Choroid plexus epithelial cell (primary cell): Measurements from ENCODE around the gene C19orf53.
"Not testable (repeated sequence)": the region's sequence is repeated elsewhere in the genome, so short reads cannot be mapped to it uniquely, and the experiment has no call there.

ENCODE experiments used
- DNase-seq: peaks from one replicate; pipeline ENCODE4 v3.0.0-alpha.2; 2010; ENCODE audit warnings: low read depth
- H3K4me3 ChIP-seq: 2 replicates; pipeline ENCODE4 v1.5.1; 2011; ENCODE audit warnings: low read depth, mild to moderate bottlenecking, control low read depth, low read length, moderate library complexity
- CTCF ChIP-seq: conservative IDR thresholded peaks from 2 replicates; pipeline ENCODE4 v1.5.1; 2011; ENCODE audit warnings: low read depth, mild to moderate bottlenecking, control low read depth, inconsistent platforms, low read length, moderate library complexity

C19orf53 gene

DNA sequence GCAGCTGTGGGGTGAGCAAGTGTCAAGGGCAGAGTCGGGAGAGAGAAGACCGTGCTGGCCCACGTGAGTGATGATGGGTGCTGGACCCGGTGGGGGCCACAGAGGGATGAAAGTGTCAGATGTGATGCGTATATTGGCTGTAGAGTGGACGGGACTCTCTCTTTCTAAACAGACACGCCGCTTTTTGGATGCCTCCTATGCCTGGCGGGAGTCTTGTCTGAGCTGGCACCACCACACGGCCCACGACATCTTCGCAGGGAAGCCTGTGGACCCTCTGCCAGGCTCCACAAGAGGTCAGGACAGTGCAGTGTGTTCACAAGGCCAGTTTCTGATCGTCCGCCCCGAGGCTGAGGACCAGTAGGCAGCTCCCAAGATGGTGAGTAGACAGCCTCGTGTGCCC, 22.8 kb upstream of the C19orf53 start:
- DNase-seq = no peak
- TF ChIP-seq CTCF = no peak
- no peak overlapping the region for H3K4me3 ChIP-seq

DNA sequence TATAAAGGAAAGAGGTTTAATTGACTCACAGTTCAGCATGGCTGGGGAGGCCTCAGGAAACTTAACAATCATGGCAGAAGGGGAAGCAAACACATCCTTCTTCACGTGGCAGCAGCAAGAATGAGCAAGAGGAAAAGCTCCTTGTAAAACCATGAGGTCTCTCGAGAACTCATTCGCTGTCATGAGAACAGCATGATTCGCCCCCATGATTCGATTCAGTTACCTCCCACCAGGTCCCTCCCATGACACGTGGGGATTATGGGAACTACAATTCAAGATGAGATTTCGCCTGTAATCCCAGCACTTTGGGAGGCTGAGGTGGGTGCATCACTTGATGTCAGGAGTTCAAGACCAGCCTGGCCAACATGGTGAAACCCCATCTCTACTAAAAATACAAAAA, 20.6 kb upstream of the C19orf53 start:
- DNase-seq, H3K4me3 ChIP-seq: not testable (repeated sequence)

- DNase-seq = no peak
- H3K4me3 ChIP-seq = no peak overlapping the region
- TF ChIP-seq CTCF = no peak
Observed at GRCh38 chr19:13756210-13756609, 18.0 kb upstream of the C19orf53 start.

GRCh38 chr19:13757805-13758772, 16.2 kb upstream of the C19orf53 start:
- DNase-seq = no peak
- TF ChIP-seq CTCF = no peak
- H3K4me3 ChIP-seq = no peak overlapping the region

GRCh38 chr19:13758795-13759194, 15.5 kb upstream of the C19orf53 start:
- no peak for TF ChIP-seq CTCF
- DNase-seq = no peak
- H3K4me3 ChIP-seq = no peak overlapping the region

DNA sequence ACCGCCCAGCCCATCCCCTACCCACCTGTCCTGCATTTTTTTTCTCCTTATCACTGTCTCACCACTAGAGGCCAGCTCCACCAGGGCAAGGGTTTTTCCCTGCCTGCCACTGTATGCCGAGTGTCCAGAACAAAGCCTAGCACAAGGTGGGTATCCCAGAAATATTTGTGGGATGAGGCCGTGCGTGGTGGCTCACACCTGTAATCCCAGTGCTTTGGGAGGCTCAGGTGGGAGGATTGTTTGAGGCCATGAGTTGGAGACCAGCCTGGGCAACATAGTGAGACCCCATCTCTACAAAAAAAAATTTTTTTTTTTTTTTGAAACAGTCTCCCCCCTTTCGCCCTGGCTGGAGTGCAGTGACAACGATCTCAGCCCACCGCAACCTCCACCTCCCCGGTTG, 12.8 kb upstream of the C19orf53 start:
- peak; percentile 15 for TF ChIP-seq CTCF
- H3K4me3 ChIP-seq = no peak overlapping the region
- no peak for DNase-seq

DNA sequence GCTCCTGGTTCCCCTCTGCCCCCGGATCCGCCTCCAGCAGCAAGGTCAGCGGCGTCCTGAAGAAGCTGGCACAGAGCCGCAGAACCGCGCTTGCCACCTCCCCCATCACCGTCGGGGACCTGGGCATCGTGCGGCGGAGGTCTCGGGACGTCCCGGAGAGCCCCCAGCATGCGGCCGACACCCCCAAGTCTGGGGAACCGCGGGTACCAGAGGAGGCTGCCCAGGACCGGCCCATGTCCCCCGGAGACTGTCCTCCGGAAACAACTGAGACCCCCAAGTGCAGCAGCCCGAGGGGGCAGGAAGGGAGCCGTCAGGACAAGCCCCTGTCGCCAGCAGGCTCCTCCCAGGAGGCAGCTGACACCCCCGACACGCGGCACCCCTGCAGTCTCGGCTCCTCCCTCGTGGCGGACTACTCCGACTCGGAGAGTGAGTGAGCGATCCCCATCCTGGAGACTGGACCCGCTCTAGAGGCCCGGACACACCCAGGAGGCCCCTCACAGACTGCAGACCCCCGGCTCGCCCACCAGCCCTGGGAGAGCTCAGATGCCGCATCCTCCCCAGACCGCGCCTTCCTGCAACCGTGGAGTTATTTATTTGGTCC, 11.5 kb upstream of the C19orf53 start:
- TF ChIP-seq CTCF = no peak
- H3K4me3 ChIP-seq = no peak overlapping the region
- no peak for DNase-seq
